CD4-positive, alpha-beta T cell treated with Interleukin-1 beta for 1 hour (primary cell): ENCODE data around the gene ORAI3.

Experiments
- DNase-seq, 2 donors: peaks; one replicate each; pipeline ENCODE4 v3.0.0-alpha.2; 2020 to 2022

The ORAI3 gene

DNA sequence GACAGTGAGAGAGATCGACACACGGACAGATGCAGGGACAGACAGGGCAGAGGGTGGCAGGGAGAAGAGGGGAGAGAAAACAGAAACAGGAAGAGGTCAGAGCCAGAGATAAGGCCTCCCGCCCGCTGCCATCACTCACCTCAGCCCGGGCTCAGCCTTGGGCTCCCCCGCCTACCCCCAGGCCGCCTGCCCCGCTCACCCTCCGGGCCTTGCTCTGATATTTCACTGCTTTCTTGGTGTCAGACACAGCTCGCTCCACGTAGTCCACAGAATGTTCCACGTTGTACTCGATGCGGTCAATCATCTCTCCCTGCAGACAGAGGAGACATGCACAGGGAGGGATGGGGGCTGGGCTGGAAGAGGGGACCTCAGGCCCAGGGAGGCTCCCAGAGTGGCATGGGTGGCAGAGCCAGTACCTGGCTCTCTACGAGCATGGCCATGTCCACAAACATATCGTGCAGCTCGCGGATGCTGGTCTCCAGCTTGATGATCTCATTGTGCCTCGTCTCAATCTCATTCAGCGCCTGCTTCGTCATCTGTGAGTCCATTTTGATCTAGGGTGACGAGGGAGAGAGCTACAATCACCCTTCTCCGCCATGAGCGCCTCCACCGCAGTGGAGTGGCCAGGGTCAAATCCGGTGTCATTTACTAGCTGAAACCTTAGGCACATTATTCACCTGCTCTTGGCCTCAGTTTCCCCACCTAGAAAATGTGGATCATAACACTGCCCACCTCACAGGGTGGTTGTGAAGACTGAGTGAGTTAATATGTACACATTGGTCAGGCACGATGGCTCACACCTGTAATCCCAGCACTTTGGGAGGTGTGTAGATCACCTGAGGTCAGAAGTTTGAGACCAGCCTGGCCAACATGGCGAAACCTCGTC is 44.3 kb downstream of the ORAI3 start:
- DNase-seq: no peak

DNA sequence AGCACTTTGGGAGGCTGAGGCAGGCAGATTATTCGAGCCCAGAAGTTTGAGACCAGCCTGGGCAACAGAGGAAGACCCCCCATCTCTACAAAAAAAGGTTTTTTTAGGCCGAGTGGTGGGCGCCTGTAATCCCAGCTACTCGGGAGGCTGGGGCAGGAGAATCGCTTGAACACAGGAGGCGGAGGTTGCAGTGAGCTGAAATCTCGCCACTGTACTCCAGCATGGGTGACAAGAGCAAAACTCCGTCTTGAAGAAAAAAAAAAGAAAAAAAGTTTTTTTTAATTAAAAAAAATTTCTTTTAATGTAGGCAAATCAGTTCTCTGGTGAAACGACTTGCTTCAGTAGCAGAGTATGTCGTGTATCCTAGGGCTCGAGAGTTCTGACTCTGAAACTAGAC is 47.1 kb downstream of the ORAI3 start:
- DNase-seq: no peak

DNA sequence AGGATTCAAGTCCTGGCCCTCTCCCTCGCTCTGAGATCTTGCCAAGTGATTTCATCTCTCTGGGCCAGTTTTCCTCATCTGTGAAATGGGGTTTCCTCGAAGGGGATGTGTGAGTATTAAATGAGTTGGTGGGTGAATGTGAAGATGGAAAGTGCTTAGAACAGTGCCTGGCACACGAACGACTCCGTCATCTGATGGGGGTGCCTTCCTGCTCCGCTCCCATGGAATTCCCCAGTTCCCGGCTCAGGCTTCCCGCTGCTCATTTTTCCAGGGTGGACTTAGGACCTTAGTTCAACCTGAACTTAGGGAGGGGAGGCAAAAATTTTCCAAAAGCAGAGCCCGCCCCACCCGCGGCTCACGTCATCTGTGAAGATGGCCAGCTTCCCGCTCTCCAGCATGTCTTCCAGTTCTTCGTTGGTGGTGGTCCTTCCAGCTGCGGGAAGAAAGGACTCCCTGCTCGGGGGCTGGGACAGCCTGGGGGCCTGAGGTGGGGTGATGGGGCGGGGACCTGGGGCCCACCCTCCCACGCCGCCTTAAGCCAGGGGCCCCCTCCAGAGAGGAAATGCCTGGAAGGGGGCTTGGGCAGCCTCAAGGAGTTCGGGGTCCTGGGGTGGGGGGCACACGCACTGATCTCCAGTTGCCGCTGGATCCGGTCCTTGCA is 47.6 kb downstream of the ORAI3 start:
- no peak for DNase-seq

DNA sequence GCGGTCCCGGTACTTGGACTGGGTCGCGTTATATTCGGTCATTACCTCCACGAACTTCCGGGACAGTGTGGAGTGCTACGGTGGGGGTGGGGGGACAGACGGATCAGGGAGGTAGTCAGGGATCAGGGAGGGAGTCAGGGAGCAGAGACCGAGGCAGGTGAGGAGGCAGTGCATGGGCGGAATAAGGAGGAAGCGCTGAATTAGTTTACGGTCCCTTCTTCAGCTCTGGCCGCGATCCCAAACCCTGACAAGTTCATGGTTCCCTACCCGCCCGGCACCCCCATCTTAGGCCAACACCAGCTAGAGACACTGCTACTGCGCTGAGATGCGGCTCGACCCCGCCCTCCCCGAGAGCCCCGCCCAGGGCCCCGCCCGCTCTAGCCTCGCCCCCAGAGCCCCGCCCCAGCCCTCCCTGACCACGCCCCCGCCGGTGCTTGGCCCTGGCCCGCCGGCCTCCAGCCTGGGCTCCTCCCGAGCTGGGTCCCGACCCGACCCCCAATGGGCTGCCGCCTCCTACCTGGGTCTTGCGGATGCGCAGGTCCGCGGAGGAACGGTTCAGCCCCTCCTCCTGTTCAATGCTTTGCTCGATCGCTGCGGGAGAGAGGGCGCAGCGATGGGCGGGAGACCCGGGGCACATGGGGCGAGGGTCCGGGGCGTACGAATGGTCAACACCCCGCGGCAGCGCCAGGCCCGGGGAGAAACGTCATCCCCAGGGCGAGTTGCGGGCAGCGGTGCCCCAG is 48.3 kb downstream of the ORAI3 start:
- DNase-seq: peak; percentile 83 to 84

DNA sequence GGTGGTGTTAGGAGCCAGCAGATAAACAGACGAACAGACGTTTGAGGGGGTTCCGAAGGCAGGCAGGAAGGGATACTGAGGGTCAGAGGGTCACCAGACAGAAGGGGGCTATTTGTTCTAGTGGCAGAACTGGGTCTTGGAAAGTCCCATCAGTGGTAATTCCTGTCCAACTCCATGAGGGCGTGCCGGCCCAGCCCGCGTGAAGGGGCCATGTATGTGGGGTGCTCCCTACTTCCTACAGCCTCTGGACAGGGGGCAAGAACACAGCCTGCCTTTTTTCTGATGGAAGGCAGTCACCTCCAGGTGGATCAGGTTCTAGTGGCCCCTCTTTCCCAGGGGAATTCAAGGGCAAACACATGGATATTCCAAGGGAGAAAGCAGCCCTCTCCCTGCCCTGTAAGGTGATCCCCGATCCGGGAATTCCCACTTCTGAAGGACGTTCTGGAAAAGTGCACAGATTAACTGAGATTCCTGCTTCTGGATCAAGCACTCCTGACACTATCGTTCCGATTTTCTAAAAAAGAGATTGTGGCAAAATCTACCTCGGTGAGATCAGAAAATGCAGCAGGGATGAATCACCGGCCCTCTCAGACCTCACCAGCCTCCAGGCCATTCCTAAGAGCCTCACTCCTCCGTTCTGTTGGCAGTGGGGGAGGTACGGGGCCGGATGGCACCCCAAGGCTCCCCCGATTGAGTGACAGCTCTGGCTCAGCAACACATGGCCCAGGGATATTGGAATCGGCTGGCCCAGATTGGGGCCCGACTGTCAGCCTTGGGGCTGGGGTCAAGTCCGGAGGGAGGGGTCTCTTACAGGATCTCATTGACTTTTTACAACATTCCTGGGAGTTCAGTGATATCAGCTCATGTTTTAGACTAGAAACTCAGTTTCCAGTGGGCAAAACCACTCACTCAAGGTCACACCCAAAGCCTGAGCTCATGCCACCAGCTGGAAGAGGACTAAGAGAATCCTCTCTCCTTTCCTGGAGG is 49.1 kb downstream of the ORAI3 start:
- DNase-seq: no peak

DNA sequence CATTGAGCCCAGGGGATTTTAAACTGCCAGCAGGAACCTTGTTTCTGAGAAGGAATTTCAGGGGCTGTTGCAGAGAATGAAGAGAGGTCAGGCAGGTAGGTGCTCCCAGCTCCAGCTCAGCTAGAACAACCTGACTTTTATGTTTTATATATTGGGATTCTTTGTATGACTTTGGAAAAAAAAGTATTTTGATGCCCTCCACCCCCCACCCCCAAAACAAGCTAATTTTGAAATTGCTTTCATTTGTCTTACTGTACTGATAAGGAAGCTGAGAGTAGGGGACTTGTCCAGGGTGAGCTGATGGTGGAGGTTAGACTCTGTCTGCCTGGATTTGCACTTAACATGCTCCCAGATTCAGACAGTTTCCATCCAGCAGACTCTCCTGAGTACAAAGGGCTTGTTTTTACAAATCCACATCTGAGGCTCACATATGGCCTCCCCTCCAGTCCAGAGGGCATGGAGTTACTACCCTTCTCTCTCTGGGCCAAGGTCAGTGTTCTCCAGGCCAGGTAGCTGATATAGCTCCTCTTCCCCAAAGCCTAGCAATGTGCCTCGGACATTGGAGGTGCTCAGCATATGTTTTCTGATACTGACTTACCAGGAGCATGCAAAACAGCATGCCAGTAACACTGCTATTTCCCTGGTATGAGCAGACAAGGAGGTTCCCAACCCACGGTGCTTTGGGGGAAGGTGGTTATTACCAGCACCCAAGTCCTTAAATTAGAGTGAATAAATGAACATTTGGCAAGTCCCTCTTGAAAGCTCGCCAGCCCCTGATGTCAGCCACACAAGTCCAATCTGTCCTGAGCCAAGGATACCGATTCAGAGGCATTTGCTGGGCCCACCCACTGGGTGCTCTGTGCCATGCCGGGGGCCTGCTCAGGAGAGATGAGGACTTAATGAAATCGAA is 50.2 kb downstream of the ORAI3 start:
- no peak for DNase-seq

DNA sequence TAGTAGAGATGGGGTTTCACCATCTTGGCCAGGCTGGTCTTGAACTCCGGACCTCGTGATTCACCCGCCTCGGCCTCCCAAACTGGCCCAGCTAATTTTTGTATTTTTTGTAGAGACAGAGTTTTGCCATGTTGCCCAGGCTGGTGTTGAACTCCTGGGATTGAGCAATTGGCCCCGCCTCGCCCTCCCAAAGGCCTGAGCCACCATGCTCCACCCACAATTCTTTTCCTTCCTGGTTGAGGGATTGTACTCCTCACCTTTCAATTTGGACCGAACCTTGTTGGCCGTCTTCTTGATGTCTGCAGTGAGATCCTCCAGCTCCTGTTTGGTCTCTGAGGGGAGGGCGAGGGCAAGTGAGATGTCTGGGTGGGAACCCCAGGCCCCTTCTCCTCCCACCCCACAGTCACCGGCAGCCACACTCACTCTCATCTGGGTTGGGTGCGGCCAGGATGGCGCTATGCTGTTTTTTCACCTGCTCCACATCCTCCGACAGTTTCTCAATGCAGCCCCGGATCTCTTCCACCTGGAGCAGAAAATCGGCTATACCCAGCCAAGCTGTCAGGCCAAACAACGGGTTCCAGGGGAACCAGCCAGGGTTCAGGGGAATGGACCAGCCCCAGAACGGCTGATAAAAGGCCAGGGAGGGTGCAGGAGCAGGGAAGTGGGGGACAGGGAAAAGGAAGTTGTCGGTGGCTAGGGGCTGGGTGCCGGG is 52.0 kb downstream of the ORAI3 start:
- DNase-seq: no peak

DNA sequence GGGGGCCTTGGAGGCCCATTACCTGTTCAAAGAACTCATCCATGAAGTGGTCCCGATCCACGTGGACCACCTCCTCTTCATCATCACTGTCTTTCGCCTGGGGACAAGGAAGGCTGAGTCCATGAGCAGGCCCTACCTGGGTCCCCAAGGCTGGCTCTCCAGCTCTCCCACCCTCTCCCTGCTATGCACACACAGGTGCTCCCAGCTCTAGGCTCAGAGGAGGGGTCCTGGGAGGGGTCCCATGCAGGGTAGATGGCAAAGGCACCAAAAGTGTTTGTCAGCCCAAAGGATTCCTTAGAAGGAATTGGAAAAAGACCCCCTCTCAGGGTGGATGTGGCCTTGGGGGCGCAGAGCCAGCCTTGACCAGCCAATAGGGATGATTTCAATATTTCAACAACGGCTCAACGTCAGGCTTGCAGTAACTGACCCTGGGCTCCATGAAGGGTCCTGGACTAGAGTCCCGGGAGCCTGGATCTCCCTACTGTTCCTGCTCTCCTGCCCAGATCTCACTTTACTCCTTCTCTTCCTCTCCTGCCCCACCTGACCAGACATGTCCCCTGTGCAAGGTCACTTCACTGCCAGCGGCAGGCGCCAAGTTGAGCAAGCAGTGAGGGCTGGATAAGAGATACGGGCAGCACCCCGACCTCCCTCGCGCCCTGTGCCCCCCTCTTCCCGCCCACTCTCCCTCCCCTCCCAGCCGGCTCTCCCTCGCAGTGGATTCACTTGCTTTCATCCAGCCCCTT is 52.8 kb downstream of the ORAI3 start:
- DNase-seq: no peak

DNA sequence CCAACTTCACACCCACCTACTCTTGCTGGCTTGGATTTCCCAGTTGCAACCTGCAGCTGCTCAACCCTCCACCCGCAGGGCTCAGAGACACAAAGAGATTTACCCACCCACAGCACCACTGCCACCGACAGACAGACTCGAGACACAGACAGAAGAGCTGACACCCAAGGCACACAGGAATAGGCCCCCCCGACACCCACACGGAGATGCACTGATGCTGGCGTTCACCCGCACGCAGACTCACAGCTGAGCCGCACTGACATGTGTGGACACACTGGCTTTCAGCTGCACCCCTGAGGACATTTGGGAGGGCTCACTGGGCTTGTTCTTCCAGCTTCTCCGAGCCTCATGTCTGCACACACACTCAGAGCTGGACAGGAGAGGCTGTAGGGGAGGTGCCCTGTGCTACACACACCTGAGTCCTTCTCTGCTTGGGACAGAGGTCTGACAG is 53.4 kb downstream of the ORAI3 start:
- no peak for DNase-seq

DNA sequence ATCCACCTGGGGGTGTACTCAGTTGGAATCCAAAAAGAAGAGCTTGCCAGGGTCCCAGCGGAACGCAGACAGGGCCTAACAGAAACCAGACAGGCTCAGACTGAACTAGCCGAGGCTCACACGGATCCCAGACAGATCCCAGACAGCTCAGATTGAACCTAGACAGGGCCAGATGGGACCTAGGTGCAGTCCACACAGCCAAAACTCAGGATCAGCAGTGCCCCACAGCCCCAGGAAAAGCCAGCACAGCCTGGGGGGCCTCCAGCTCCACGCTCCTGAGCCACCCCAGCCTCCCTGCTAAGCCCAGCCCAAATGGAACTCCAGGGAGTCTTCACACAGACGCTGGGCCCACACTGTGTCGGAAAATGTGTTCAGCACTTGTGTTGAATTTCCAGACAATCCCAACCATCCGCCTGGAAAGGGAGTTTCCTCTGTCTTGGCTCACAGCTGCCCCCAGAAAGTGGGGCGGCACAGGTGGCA is 54.0 kb downstream of the ORAI3 start:
- DNase-seq: no peak

DNA sequence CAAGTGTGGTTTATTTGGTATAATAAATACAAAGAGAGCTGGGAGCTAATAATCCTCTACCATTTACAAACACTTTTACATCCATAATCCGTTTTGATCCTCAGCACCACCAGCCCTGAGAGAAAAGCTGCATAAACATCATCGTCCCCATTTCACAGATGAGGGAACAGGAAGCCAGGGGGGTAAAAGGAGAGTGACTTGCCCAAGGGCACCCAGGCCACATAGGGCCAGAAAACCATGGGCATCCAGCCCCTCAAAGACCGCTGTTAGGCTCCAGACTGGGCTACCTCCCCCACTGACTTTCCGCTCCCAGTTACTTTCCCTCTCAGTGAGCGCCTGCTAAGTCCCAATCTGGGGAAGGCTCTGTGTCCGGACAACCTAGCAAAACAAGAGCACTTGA is 54.9 kb downstream of the ORAI3 start:
- no peak for DNase-seq
